T-cell (primary cell): Measurements from ENCODE around the gene SCCPDH. TPM values are rescaled to one million over a fixed set of nuclear protein-coding genes. Genes with fewer than 3 reads are reported as not detected.

Experiments
- ATAC-seq, 4 experiments: fragments of 200-7000 bp in 3 of 4; fragments of 150-1000 bp in 1 of 4; cut with Tn5 transposase; replicated peaks in 1 of 4; 1 replicate in 3 of 4; 2 replicates in 1 of 4; pipeline ENCODE4 v1.10.0; 2021; ENCODE audit warnings: moderate library complexity in 3 of 4, mild to moderate bottlenecking in 2 of 4, moderate number of reproducible peaks in 1 of 4
- CTCF ChIA-PET, 2 donors: fragments of 300-600 bp; sonication (Branson Sonifier 250); formaldehyde crosslinking; loops; one replicate each; lab custom pipeline; 2022; ENCODE audit warnings: antibody characterized with exemption in 2 of 2; lab: Charles Lee
- POLR2A ChIA-PET, 2 donors: fragments of 300-600 bp; sonication (Branson Sonifier 250); formaldehyde crosslinking; loops; one replicate each; lab custom pipeline; 2022; ENCODE audit warnings: antibody characterized with exemption in 2 of 2; lab: Charles Lee
- DNase-seq, 35 experiments: peaks; one replicate each; pipeline versions ENCODE4 v3.0.0 to v3.0.0-alpha.2; 2013 to 2023
- H3K27ac ChIP-seq: one replicate; pipeline ENCODE4 v1.5.1; 2013; ENCODE audit warnings: low read length
- H3K27me3 ChIP-seq, 2 experiments: replicated peaks in 1 of 2; 1 replicate in 1 of 2; 2 replicates in 1 of 2; pipeline versions ENCODE4 v1.6.1 to v1.7.0; 2013; ENCODE audit warnings: low read length in 1 of 2, mixed read lengths in 1 of 2; ENCODE audit not compliant: control insufficient read depth in 2 of 2, insufficient read depth in 2 of 2; ENCODE audit errors: extremely low read depth in 1 of 2
- H3K36me3 ChIP-seq, 2 donors: 1 replicate in 1 of 2; 2 replicates in 1 of 2; pipeline versions ENCODE4 v1.6.1 to v1.7.0; 2013; ENCODE audit warnings: low read length in 1 of 2; ENCODE audit not compliant: control insufficient read depth in 2 of 2, insufficient read depth in 1 of 2; ENCODE audit errors: extremely low read depth in 1 of 2
- H3K4me1 ChIP-seq, 2 experiments: 1 replicate in 1 of 2; 2 replicates in 1 of 2; pipeline versions ENCODE4 v1.6.1 to v1.7.0; 2013; ENCODE audit warnings: low read length in 2 of 2, mixed read lengths in 1 of 2; ENCODE audit not compliant: insufficient read depth in 2 of 2, control insufficient read depth in 1 of 2; ENCODE audit errors: extremely low read depth in 1 of 2
- H3K4me3 ChIP-seq, 2 donors: 1 replicate in 1 of 2; 2 replicates in 1 of 2; pipeline versions ENCODE4 v1.5.1 to v1.7.0; 2013; ENCODE audit warnings: mild to moderate bottlenecking in 2 of 2, low read length in 1 of 2, moderate library complexity in 1 of 2; ENCODE audit not compliant: control insufficient read depth in 1 of 2; ENCODE audit errors: extremely low read depth in 1 of 2
- H3K9me3 ChIP-seq: 2 replicates; pipeline ENCODE4 v1.7.0; 2013
- H3K27ac Mint-ChIP-seq, 2 donors: one replicate each; pipeline ENCODE4 v1.8.0; 2020 to 2021; ENCODE audit warnings: mild to moderate bottlenecking in 2 of 2, mixed read lengths in 2 of 2
- H3K27me3 Mint-ChIP-seq, 2 donors: one replicate each; pipeline ENCODE4 v1.8.0; 2021 to 2022; ENCODE audit warnings: mixed read lengths in 2 of 2
- H3K36me3 Mint-ChIP-seq: one replicate; pipeline ENCODE4 v1.8.0; 2021; ENCODE audit warnings: mixed read lengths
- H3K4me1 Mint-ChIP-seq, 3 donors: one replicate each; pipeline ENCODE4 v1.8.0; 2020 to 2022; ENCODE audit warnings: mixed read lengths in 3 of 3, mild to moderate bottlenecking in 1 of 3
- H3K4me3 Mint-ChIP-seq, 3 donors: one replicate each; pipeline ENCODE4 v1.8.0; 2020 to 2022; ENCODE audit warnings: mild to moderate bottlenecking in 3 of 3, mixed read lengths in 3 of 3, moderate library complexity in 3 of 3
- H3K9me3 Mint-ChIP-seq, 3 donors: one replicate each; pipeline ENCODE4 v1.8.0; 2020 to 2022; ENCODE audit warnings: mixed read lengths in 3 of 3
- WGBS: methylation state at CpG from one replicate; pipeline ENCODE4 v1.1.5; 2013; ENCODE audit warnings: missing lambda C conversion rate; ENCODE audit not compliant: insufficient coverage; 5-methylcytosine and 5-hydroxymethylcytosine counted together
- total RNA-seq, 35 experiments: library from RNA in 6 of 35; stranded (reverse) in 6 of 35; fragments of 120-200 nt in 1 of 35; gene quantifications; one replicate each; pipeline versions ENCODE4 v1.2.1 to v1.2.4 and lab custom pipeline; 2013 to 2026

SCCPDH gene
- total RNA-seq, 5 donors from 2014 or later (not counting 1 experiment from before 2014, with no cell fraction given) = 3.7 to 6.2 (median 4.5) TPM

GRCh38 chr1:246748006-246748405 is 23.8 kb downstream of the SCCPDH start:
- POLR2A ChIA-PET = no interaction called here
- Histone ChIP-seq H3K27me3 (no peaks in the 10 kb centered on the region), H3K4me1 (no peaks in the 10 kb centered on the region), H3K4me3 (no peak overlapping the region), H3K27ac (no peak overlapping the region), H3K36me3 (no peaks in the 10 kb centered on the region), H3K9me3 (no peaks in the 10 kb centered on the region)
- CTCF ChIA-PET = no interaction called here
- DNase-seq (no peak), ATAC-seq (no peak)
- peaks cover 8% of the 10 kb centered on the region for H3K36me3 Mint-ChIP-seq
- H3K9me3 Mint-ChIP-seq = peaks cover 0 to 8% (median 0%) of the 10 kb centered on the region in 3 donors
- H3K27me3 Mint-ChIP-seq = no peaks in the 10 kb centered on the region
- H3K4me1 Mint-ChIP-seq = no peaks in the 10 kb centered on the region
- WGBS = no CpG with 5 or more reads among the region's 9 CpGs
- no peak overlapping the region for H3K27ac Mint-ChIP-seq
- no peak overlapping the region for H3K4me3 Mint-ChIP-seq

DNA sequence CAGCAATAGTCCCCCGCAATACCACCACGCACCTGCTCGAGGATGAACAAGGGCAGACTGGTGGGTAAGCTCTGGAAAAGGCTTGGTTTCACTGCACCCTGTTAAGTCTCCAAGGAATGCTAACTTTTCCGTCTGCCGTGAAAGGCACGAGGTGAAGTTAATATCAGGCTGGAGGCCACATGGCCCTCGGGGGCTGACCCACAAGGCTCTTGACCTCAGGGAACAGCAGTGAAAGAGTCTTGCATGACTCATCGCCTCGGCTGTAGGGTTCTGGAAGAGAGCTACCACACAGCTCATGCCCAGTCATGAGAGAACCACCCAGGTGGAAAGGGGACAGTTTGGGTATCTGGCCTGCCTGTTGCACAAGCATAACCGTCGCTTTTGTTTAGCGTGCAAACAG is 24.7 kb downstream of the SCCPDH start:
- H3K9me3 ChIP-seq = no peaks in the 10 kb centered on the region
- ChIA-PET POLR2A (no interaction called here), CTCF (no interaction called here)
- no peaks in the 10 kb centered on the region for H3K4me1 ChIP-seq
- DNase-seq (no peak), ATAC-seq (no peak)
- no peak overlapping the region for H3K4me3 Mint-ChIP-seq
- no peaks in the 10 kb centered on the region for H3K27me3 ChIP-seq
- no peak overlapping the region for H3K27ac ChIP-seq
- no peaks in the 10 kb centered on the region for H3K27me3 Mint-ChIP-seq
- no peak overlapping the region for H3K4me3 ChIP-seq
- H3K27ac Mint-ChIP-seq = no peak overlapping the region
- peaks cover 0 to 4% (median 0%) of the 10 kb centered on the region in 3 donors for H3K9me3 Mint-ChIP-seq
- H3K36me3 Mint-ChIP-seq = peaks cover 3% of the 10 kb centered on the region
- WGBS = 93% methylated on average over 9 of the region's 12 CpGs
- H3K36me3 ChIP-seq = no peaks in the 10 kb centered on the region
- no peaks in the 10 kb centered on the region for H3K4me1 Mint-ChIP-seq

DNA sequence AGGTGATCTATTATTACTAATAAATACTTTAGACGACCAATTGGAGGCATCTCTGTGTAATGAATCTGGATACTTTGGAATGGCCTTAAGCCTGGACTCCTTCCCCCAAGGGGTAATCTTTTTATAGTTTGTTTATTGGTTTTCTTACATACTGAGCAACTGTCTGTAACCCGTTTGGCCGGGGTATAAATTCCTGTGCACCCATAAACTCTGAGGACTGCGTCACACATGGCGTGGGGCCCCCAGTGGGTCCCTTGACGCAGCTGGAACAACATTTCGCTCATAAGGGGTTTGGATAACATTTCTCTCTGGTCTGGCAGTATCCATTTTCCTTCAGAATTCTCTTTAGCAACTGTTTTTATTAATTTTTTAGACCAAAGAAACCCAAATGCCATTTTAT is 26.5 kb downstream of the SCCPDH start:
- H3K4me3 Mint-ChIP-seq = no peak overlapping the region
- POLR2A ChIA-PET = no interaction called here
- H3K27ac ChIP-seq = no peak overlapping the region
- H3K36me3 ChIP-seq = no peaks in the 10 kb centered on the region
- H3K4me1 Mint-ChIP-seq = no peaks in the 10 kb centered on the region
- H3K4me1 ChIP-seq = no peaks in the 10 kb centered on the region
- no peak overlapping the region for H3K27ac Mint-ChIP-seq
- H3K27me3 Mint-ChIP-seq = no peaks in the 10 kb centered on the region
- DNase-seq (no peak), ATAC-seq (no peak)
- no peaks in the 10 kb centered on the region for H3K27me3 ChIP-seq
- 100% methylated on average over 4 of the region's 7 CpGs for WGBS
- H3K36me3 Mint-ChIP-seq = no peaks in the 10 kb centered on the region
- H3K4me3 ChIP-seq = no peak overlapping the region
- CTCF ChIA-PET = no interaction called here
- H3K9me3 ChIP-seq = no peaks in the 10 kb centered on the region
- H3K9me3 Mint-ChIP-seq = peaks cover 0 to 4% (median 0%) of the 10 kb centered on the region in 3 donors

GRCh38 chr1:246753670-246754535 is 29.7 kb downstream of the SCCPDH start:
- no peaks in the 10 kb centered on the region for H3K4me1 ChIP-seq
- Mint-ChIP-seq H3K27me3 (no peaks in the 10 kb centered on the region), H3K36me3 (no peaks in the 10 kb centered on the region), H3K9me3 (no peaks in the 10 kb centered on the region), H3K27ac (no peak overlapping the region), H3K4me3 (no peak overlapping the region), H3K4me1 (no peaks in the 10 kb centered on the region)
- peak; percentile 13 to 72 (median 43) for DNase-seq
- H3K4me3 ChIP-seq = no peak overlapping the region
- no peaks in the 10 kb centered on the region for H3K9me3 ChIP-seq
- H3K27ac ChIP-seq = no peak overlapping the region
- ATAC-seq = peak; percentile 44 to 78 (median 52)
- H3K27me3 ChIP-seq = no peaks in the 10 kb centered on the region
- WGBS = 76% methylated on average over 12 of the region's 22 CpGs
- CTCF ChIA-PET = interaction anchor here in 1 of 2 donors (1.1 kb wide), 1 partner anchor 66 kb away, joined by 3 read pairs; no protein-coding TSS in a partner anchor
- POLR2A ChIA-PET = no interaction called here
- H3K36me3 ChIP-seq = no peaks in the 10 kb centered on the region

DNA sequence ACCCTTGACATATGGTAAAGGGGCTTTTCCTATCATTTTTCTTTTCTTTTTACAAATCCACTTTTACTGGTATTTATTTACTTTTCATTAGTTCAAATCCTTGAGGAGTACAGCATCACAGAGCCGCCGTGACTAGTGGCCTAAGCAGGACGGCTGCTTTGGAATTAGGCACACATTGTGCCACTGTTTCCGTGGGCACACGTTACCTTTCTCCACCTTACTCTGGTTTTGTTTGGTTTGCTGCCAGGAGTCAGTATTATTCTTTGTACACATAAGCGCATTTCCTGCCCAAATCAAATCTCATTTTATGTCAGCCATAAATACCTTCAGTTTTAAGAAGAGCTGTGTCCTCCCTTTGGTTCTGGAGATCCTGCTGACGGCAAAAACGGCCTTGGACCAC is 31.2 kb downstream of the SCCPDH start:
- no peaks in the 10 kb centered on the region for H3K9me3 ChIP-seq
- Mint-ChIP-seq H3K9me3 (no peaks in the 10 kb centered on the region), H3K4me1 (no peaks in the 10 kb centered on the region), H3K36me3 (no peaks in the 10 kb centered on the region), H3K27me3 (no peaks in the 10 kb centered on the region), H3K4me3 (no peak overlapping the region), H3K27ac (no peak overlapping the region)
- ChIA-PET CTCF (interaction anchor here in 1 of 2 donors (1.0 to 1.1 kb wide), 2 partner anchors 60 to 67 kb away, joined by 3 read pairs; no protein-coding TSS in a partner anchor), POLR2A (no interaction called here)
- 87% methylated on average over 6 of the region's 8 CpGs for WGBS
- DNase-seq (no peak), ATAC-seq (no peak)
- H3K27me3 ChIP-seq = no peaks in the 10 kb centered on the region
- H3K36me3 ChIP-seq = no peaks in the 10 kb centered on the region
- H3K27ac ChIP-seq = no peak overlapping the region
- H3K4me1 ChIP-seq = no peaks in the 10 kb centered on the region
- no peak overlapping the region for H3K4me3 ChIP-seq

- Mint-ChIP-seq H3K27me3 (no peaks in the 10 kb centered on the region), H3K27ac (no peak overlapping the region), H3K9me3 (no peaks in the 10 kb centered on the region), H3K4me3 (no peak overlapping the region), H3K36me3 (peaks cover 8% of the 10 kb centered on the region), H3K4me1 (no peaks in the 10 kb centered on the region)
- no peak overlapping the region for H3K4me3 ChIP-seq
- no peaks in the 10 kb centered on the region for H3K4me1 ChIP-seq
- H3K27ac ChIP-seq = no peak overlapping the region
- ChIA-PET POLR2A (no interaction called here), CTCF (no interaction called here)
- ATAC-seq (no peak), DNase-seq (no peak)
- H3K27me3 ChIP-seq = no peaks in the 10 kb centered on the region
- 85% methylated on average over 11 of the region's 14 CpGs for WGBS
- no peaks in the 10 kb centered on the region for H3K9me3 ChIP-seq
- no peaks in the 10 kb centered on the region for H3K36me3 ChIP-seq
These were observed 36.5 kb downstream of the SCCPDH start for GRCh38 chr1:246760422-246761347.
